Activated CD8-positive, alpha-beta T cell treated with anti-CD3 and anti-CD28 coated beads for 36 hours (primary cell): Measurements from ENCODE around the gene HFE. TPM values are rescaled to one million over a fixed set of nuclear protein-coding genes. Genes with fewer than 3 reads are reported as not detected.
A peak's percentile ranks its signal among the peaks of the same experiment; 100 is the strongest.

Experiments
- ATAC-seq: fragments of 200-7000 bp; cut with Tn5 transposase; one replicate; pipeline ENCODE4 v1.10.0; 2021; ENCODE audit warnings: mild to moderate bottlenecking, moderate library complexity
- CTCF ChIA-PET: fragments of 350-600 bp; sonication (Branson Sonifier 250); formaldehyde crosslinking; loops from one replicate; lab custom pipeline; 2021; ENCODE audit warnings: antibody characterized with exemption; lab: Charles Lee
- POLR2A ChIA-PET: fragments of 350-600 bp; sonication (Branson Sonifier 250); formaldehyde crosslinking; loops from one replicate; lab custom pipeline; 2021; ENCODE audit warnings: antibody characterized with exemption; lab: Charles Lee
- DNase-seq: peaks from one replicate; pipeline ENCODE4 v3.0.0-alpha.2; 2020
- H3K27ac Mint-ChIP-seq: one replicate; pipeline ENCODE4 v1.8.0; 2021; ENCODE audit warnings: mild to moderate bottlenecking, mixed read lengths
- H3K27me3 Mint-ChIP-seq: one replicate; pipeline ENCODE4 v1.8.0; 2021; ENCODE audit warnings: mixed read lengths
- H3K36me3 Mint-ChIP-seq: one replicate; pipeline ENCODE4 v1.8.0; 2021; ENCODE audit warnings: low read depth, mixed read lengths
- H3K4me1 Mint-ChIP-seq: one replicate; pipeline ENCODE4 v1.8.0; 2021; ENCODE audit warnings: low read depth, mixed read lengths
- H3K4me3 Mint-ChIP-seq: one replicate; pipeline ENCODE4 v1.8.0; 2021; ENCODE audit warnings: mild to moderate bottlenecking, moderate library complexity, mixed read lengths
- H3K9me3 Mint-ChIP-seq: one replicate; pipeline ENCODE4 v1.8.0; 2021; ENCODE audit warnings: mixed read lengths
- intact Hi-C: fragments of 100-400 bp; cut with micrococcal nuclease; formaldehyde crosslinking; loops from one replicate; pipeline ENCODE4 v1.10.0; 2022
- total RNA-seq, 2 experiments: library from RNA; stranded (reverse); gene quantifications; one replicate each; pipeline ENCODE4 v1.2.3, GENCODE V29; 2021
- TF ChIP-seq, protein P1 (sequence below): fragments of 200-600 bp; IDR thresholded peaks from one replicate; pipeline ENCODE4 v1.8.0; 2022; ENCODE audit warnings: antibody characterized with exemption, mild to moderate bottlenecking

HFE gene
- total RNA-seq, 2 experiments from 2014 or later, result 0.25 to 0.56 TPM

- Mint-ChIP-seq H3K27ac (peak overlapping the region; percentile 90), H3K4me3 (no peak overlapping the region), H3K4me1 (peaks cover 13% of the 10 kb centered on the region), H3K36me3 (peaks cover 15% of the 10 kb centered on the region), H3K9me3 (no peaks in the 10 kb centered on the region), H3K27me3 (no peaks in the 10 kb centered on the region)
- TF ChIP-seq, protein P1, sequence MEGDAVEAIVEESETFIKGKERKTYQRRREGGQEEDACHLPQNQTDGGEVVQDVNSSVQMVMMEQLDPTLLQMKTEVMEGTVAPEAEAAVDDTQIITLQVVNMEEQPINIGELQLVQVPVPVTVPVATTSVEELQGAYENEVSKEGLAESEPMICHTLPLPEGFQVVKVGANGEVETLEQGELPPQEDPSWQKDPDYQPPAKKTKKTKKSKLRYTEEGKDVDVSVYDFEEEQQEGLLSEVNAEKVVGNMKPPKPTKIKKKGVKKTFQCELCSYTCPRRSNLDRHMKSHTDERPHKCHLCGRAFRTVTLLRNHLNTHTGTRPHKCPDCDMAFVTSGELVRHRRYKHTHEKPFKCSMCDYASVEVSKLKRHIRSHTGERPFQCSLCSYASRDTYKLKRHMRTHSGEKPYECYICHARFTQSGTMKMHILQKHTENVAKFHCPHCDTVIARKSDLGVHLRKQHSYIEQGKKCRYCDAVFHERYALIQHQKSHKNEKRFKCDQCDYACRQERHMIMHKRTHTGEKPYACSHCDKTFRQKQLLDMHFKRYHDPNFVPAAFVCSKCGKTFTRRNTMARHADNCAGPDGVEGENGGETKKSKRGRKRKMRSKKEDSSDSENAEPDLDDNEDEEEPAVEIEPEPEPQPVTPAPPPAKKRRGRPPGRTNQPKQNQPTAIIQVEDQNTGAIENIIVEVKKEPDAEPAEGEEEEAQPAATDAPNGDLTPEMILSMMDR, result no peak
- intact Hi-C loops, result loop anchor here (10.0 kb wide), 1 partner anchor 74 kb away; a partner anchor contains a TSS
- DNase-seq (no peak), ATAC-seq (no peak)
- ChIA-PET POLR2A (interaction anchor here (0.7 to 3.2 kb wide), 5 partner anchors 8 to 93 kb away, joined by 3 to 23 read pairs (median 5); a partner anchor contains a TSS), CTCF (interaction anchor here (1.0 to 1.6 kb wide), 2 partner anchors 24 to 55 kb away, joined by 3 to 6 read pairs; no protein-coding TSS in a partner anchor)
Observed at GRCh38 chr6:26120807-26121140, 33.5 kb downstream of the HFE start.

DNA sequence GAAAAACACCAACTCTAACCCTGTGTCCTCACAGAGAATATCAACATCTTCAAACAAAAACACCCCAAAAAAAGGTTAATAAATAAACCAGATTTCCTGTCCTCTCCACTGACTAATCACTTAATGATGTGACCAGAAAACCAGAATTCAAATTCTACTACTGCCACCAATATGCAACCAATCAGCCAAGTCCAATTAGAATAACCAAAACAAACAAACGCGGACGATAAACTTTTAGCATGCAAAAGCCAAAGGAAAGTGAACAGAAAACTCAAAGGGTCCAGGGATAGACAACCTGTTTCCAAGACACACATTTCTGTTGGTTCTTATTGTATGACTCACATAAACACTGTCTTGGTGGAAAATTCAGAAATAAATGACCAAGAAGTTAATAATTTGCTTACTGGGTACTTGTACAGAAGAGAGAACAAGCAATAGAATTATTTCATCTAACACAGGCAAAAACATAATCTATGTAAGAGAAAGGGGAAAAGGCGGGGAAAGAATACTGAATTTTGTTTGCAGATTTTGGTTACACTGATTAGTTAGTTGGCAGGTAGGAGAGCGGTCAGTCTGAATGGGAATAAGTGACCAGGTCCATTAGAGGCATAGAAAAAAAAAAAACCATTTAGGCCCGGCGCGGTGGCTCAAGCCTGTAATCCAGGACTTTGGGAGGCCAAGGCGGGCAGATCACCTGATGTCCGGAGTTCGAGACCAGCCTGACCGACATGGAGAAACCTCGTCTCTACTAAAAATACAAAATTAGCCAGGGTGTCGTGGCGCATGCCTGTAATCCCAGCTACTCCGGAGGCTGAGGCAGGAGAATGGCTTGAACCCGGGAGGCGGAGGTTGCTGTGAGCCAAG lies 34.1 kb downstream of the HFE start:
- ATAC-seq (no peak), DNase-seq (no peak)
- POLR2A ChIA-PET, result interaction anchor here (1.0 to 3.2 kb wide), 4 partner anchors 9 to 83 kb away, joined by 3 to 23 read pairs (median 13); a partner anchor contains a TSS
- Mint-ChIP-seq H3K4me3 (peak overlapping the region; percentile 55), H3K9me3 (no peaks in the 10 kb centered on the region), H3K4me1 (peaks cover 13% of the 10 kb centered on the region), H3K27me3 (no peaks in the 10 kb centered on the region), H3K36me3 (peaks cover 15% of the 10 kb centered on the region), H3K27ac (peak overlapping the region; percentile 90)
- CTCF ChIA-PET, result interaction anchor here (1.0 to 1.6 kb wide), 2 partner anchors 24 to 56 kb away, joined by 3 to 6 read pairs; no protein-coding TSS in a partner anchor
- intact Hi-C loops, result loop anchor here (2.0 to 10.0 kb wide), 3 partner anchors 17 to 95 kb away; a partner anchor contains a TSS
- TF ChIP-seq, protein P1, result no peak

GRCh38 chr6:26122005-26122388 lies 34.8 kb downstream of the HFE start:
- H3K4me3 Mint-ChIP-seq, result peak overlapping the region; percentile 84

DNA sequence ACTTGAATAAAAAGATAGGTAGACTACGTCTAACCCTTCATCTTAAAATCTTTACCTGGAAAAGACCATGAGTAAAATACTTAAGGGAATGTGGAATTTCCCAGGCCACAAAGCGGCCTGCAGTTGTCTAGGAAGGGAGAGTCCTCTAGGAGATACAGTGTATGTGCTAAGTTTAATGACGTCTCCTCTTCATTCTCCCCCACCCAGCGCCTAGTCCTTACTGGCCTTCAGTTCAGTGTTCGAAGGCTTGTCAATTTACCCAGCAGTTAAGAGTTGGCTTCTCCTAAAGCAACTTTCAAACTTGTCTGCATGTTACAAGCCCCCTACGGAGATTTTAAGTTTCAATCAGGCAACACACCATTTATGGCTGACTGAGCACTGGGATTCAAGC lies 35.2 kb downstream of the HFE start:
- no peaks in the 10 kb centered on the region for H3K9me3 Mint-ChIP-seq
- ChIA-PET POLR2A (interaction anchor here (0.9 to 22.3 kb wide), 24 partner anchors 8 to 1017 kb away, joined by 3 to 1225 read pairs (median 38); a partner anchor contains a TSS), CTCF (interaction anchor here (1.8 to 3.4 kb wide), 2 partner anchors 18 to 34 kb away, joined by 5 to 14 read pairs; a partner anchor contains a TSS)
- intact Hi-C loops, result loop anchor here (2.0 to 10.0 kb wide), 3 partner anchors 18 to 96 kb away; a partner anchor contains a TSS
- H3K4me1 Mint-ChIP-seq, result peaks cover 23% of the 10 kb centered on the region
- peak overlapping the region; percentile 84 for H3K4me3 Mint-ChIP-seq
- peaks cover 15% of the 10 kb centered on the region for H3K36me3 Mint-ChIP-seq
- peak overlapping the region; percentile 98 for H3K27ac Mint-ChIP-seq
- TF ChIP-seq, protein P1, result no peak
- DNase-seq, result no peak
- ATAC-seq, result no peak
- no peaks in the 10 kb centered on the region for H3K27me3 Mint-ChIP-seq

More at GRCh38 chr6:26122005-26122388, 34.8 kb downstream of the HFE start:
- DNase-seq, result no peak
- CTCF ChIA-PET, result no interaction called here
- Mint-ChIP-seq H3K36me3 (peaks cover 15% of the 10 kb centered on the region), H3K27me3 (no peaks in the 10 kb centered on the region), H3K4me1 (peaks cover 19% of the 10 kb centered on the region), H3K27ac (peak overlapping the region; percentile 98), H3K9me3 (no peaks in the 10 kb centered on the region)
- TF ChIP-seq, protein P1, result no peak
- POLR2A ChIA-PET, result no interaction called here
- intact Hi-C loops, result loop anchor here (2.0 to 10.0 kb wide), 3 partner anchors 17 to 95 kb away; a partner anchor contains a TSS
- no peak for ATAC-seq
